ENCODE data around the gene GAPVD1. TPM values are rescaled to one million over a fixed set of nuclear protein-coding genes. Genes with fewer than 3 reads are reported as not detected.
"Not testable (repeated sequence)": the region's sequence is repeated elsewhere in the genome, so short reads cannot be mapped to it uniquely, and the experiment has no call there.

Gene GAPVD1
- total RNA-seq, 1 experiment from 2014 or later, result 33.3 TPM

DNA sequence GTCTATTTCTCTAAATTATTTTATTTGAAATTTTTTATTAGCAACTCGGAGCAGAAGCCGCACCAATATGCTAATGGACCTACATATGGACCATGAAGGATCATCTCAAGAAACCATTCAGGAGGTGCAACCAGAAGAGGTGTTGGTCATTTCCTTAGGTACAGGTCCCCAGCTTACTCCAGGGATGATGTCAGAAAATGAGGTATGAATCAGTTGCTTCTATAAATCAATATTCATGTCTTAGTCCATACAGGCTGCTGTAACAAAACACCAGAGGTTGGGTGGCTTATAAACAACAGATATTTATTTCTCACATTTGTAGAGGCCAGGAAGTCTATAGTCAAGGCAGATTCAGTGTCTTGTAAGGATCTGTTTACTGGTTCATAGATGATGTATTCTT is 50.8 kb downstream of the GAPVD1 start (continued):
- TF ChIP-seq, protein P1, sequence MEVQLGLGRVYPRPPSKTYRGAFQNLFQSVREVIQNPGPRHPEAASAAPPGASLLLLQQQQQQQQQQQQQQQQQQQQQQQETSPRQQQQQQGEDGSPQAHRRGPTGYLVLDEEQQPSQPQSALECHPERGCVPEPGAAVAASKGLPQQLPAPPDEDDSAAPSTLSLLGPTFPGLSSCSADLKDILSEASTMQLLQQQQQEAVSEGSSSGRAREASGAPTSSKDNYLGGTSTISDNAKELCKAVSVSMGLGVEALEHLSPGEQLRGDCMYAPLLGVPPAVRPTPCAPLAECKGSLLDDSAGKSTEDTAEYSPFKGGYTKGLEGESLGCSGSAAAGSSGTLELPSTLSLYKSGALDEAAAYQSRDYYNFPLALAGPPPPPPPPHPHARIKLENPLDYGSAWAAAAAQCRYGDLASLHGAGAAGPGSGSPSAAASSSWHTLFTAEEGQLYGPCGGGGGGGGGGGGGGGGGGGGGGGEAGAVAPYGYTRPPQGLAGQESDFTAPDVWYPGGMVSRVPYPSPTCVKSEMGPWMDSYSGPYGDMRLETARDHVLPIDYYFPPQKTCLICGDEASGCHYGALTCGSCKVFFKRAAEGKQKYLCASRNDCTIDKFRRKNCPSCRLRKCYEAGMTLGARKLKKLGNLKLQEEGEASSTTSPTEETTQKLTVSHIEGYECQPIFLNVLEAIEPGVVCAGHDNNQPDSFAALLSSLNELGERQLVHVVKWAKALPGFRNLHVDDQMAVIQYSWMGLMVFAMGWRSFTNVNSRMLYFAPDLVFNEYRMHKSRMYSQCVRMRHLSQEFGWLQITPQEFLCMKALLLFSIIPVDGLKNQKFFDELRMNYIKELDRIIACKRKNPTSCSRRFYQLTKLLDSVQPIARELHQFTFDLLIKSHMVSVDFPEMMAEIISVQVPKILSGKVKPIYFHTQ (CRISPR knock-in tag; IDR thresholded peaks at IDR 0.05), result no peak
- TF ChIP-seq, protein P2, sequence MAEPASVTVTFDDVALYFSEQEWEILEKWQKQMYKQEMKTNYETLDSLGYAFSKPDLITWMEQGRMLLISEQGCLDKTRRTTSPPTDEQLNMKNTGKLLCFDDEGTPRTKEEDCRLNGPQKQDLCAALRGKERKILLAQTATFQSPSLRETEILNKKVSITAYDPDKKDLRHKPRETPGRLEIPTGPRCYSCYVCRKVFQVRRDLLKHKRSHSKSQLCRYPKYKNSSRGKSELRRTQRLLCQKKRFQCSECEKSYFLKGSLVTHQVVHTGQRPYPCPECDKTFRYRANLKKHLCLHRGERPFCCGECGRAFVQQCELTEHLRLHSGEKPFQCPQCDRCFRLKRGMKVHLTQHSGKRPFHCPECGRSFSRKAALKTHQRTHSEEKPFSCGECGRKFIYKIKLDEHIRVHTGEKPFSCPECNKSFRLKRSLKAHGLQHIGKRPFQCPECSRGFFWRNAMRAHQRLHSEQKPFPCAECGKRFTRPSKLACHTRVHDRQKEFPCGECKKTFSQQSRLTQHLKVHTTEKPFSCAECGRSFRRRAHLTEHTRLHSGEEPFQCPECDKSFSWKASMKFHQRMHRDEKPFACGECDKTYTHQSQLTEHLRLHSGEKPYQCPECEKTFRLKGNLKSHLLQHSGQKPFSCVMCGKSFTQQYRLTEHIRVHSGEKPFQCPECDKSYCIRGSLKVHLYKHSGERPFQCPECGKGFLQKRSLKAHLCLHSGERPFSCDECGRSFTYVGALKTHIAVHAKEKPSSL (CRISPR knock-in tag; conservative IDR thresholded peaks at IDR 0.05), result no peak
- TF ChIP-seq CBFB (CRISPR knock-in tag; IDR thresholded peaks at IDR 0.05; ENCODE audit: low read depth) (no peak), EMX1 (CRISPR knock-in tag; IDR thresholded peaks at IDR 0.05) (no peak)

DNA sequence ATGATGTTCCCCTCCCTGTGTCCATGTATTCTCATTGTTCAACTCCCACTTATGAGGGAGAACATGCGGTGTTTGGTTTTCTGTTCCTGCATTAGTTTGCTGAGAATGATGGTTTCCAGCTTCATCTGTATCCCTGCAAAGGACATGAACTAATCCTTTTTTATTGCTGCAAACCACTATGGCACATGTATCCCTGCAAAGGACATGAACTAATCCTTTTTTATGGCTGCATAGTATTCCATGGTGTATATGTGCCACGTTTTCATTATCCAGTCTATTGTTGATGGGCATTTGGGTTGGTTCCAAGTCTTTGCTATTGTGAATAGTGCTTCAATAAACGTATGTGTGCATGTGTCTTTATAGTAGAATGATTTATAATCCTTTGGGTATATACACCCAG is 54.7 kb downstream of the GAPVD1 start:
- H3K4me1 Mint-ChIP-seq; H3K27me3 Mint-ChIP-seq (ENCODE audit: low read depth); POLR2A ChIA-PET; DNase-seq (ENCODE audit: low spot score); H3K27ac Mint-ChIP-seq; ATAC-seq; H3K4me3 Mint-ChIP-seq; H3K9me3 Mint-ChIP-seq: not testable (repeated sequence)
- CTCF ChIA-PET, result interaction anchor here (0.6 kb wide), 1 partner anchor 749 kb away, joined by 6 read pairs; no protein-coding TSS in a partner anchor
- H3K36me3 Mint-ChIP-seq, result peaks cover 52% of the 10 kb centered on the region

DNA sequence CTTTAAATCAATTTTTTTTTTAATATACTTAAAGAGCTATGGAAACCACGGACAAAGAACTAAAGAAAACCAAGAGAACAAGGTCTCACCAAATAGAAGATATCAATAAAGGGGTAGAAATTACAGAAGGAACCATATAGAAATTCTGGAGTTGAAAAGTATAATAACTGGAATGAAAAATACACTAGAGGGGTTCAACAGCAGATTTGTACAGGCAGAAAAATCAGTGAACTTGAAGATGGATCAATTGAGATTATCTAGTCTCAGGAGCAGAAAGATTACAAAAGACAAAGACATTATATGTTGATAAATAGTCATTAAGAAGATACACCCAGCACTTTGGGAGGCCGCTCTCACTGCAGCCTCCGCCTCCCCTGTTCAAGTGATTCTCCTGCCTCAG is 56.1 kb downstream of the GAPVD1 start:
- no peak for ATAC-seq
- Mint-ChIP-seq H3K36me3 (peaks cover 47% of the 10 kb centered on the region), H3K27me3 (ENCODE audit: low read depth) (no peaks in the 10 kb centered on the region), H3K9me3 (peaks cover 9% of the 10 kb centered on the region), H3K4me1 (0 out of 2 replicates have a peak, but pooled peaks cover 3% of the 10 kb centered on the region), H3K4me3 (no peak overlapping the region), H3K27ac (no peak overlapping the region)
- TF ChIP-seq ZNF416 (CRISPR knock-in tag; IDR thresholded peaks at IDR 0.05), result no peak
- TF ChIP-seq, protein P3, sequence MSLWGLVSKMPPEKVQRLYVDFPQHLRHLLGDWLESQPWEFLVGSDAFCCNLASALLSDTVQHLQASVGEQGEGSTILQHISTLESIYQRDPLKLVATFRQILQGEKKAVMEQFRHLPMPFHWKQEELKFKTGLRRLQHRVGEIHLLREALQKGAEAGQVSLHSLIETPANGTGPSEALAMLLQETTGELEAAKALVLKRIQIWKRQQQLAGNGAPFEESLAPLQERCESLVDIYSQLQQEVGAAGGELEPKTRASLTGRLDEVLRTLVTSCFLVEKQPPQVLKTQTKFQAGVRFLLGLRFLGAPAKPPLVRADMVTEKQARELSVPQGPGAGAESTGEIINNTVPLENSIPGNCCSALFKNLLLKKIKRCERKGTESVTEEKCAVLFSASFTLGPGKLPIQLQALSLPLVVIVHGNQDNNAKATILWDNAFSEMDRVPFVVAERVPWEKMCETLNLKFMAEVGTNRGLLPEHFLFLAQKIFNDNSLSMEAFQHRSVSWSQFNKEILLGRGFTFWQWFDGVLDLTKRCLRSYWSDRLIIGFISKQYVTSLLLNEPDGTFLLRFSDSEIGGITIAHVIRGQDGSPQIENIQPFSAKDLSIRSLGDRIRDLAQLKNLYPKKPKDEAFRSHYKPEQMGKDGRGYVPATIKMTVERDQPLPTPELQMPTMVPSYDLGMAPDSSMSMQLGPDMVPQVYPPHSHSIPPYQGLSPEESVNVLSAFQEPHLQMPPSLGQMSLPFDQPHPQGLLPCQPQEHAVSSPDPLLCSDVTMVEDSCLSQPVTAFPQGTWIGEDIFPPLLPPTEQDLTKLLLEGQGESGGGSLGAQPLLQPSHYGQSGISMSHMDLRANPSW (CRISPR knock-in tag; conservative IDR thresholded peaks at IDR 0.05; ENCODE audit: low read depth), result no peak
- no peak for TF ChIP-seq RELA (CRISPR knock-in tag; IDR thresholded peaks at IDR 0.05; ENCODE audit: borderline replicate concordance)
- TF ChIP-seq, protein P4, sequence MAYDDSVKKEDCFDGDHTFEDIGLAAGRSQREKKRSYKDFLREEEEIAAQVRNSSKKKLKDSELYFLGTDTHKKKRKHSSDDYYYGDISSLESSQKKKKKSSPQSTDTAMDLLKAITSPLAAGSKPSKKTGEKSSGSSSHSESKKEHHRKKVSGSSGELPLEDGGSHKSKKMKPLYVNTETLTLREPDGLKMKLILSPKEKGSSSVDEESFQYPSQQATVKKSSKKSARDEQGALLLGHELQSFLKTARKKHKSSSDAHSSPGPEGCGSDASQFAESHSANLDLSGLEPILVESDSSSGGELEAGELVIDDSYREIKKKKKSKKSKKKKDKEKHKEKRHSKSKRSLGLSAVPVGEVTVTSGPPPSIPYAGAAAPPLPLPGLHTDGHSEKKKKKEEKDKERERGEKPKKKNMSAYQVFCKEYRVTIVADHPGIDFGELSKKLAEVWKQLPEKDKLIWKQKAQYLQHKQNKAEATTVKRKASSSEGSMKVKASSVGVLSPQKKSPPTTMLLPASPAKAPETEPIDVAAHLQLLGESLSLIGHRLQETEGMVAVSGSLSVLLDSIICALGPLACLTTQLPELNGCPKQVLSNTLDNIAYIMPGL (CRISPR knock-in tag; IDR thresholded peaks at IDR 0.05), result no peak
- no peak for TF ChIP-seq CBFB (CRISPR knock-in tag; IDR thresholded peaks at IDR 0.05; ENCODE audit: low read depth)
- TF ChIP-seq, protein P5, sequence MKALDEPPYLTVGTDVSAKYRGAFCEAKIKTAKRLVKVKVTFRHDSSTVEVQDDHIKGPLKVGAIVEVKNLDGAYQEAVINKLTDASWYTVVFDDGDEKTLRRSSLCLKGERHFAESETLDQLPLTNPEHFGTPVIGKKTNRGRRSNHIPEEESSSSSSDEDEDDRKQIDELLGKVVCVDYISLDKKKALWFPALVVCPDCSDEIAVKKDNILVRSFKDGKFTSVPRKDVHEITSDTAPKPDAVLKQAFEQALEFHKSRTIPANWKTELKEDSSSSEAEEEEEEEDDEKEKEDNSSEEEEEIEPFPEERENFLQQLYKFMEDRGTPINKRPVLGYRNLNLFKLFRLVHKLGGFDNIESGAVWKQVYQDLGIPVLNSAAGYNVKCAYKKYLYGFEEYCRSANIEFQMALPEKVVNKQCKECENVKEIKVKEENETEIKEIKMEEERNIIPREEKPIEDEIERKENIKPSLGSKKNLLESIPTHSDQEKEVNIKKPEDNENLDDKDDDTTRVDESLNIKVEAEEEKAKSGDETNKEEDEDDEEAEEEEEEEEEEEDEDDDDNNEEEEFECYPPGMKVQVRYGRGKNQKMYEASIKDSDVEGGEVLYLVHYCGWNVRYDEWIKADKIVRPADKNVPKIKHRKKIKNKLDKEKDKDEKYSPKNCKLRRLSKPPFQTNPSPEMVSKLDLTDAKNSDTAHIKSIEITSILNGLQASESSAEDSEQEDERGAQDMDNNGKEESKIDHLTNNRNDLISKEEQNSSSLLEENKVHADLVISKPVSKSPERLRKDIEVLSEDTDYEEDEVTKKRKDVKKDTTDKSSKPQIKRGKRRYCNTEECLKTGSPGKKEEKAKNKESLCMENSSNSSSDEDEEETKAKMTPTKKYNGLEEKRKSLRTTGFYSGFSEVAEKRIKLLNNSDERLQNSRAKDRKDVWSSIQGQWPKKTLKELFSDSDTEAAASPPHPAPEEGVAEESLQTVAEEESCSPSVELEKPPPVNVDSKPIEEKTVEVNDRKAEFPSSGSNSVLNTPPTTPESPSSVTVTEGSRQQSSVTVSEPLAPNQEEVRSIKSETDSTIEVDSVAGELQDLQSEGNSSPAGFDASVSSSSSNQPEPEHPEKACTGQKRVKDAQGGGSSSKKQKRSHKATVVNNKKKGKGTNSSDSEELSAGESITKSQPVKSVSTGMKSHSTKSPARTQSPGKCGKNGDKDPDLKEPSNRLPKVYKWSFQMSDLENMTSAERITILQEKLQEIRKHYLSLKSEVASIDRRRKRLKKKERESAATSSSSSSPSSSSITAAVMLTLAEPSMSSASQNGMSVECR (CRISPR knock-in tag; IDR thresholded peaks at IDR 0.05; ENCODE audit: borderline replicate concordance), result no peak
- TF ChIP-seq NR2C2 (CRISPR knock-in tag; IDR thresholded peaks at IDR 0.05), result no peak
- POLR2A ChIA-PET, result no interaction called here
- no peak for DNase-seq (ENCODE audit: low spot score)
- CTCF ChIA-PET, result no interaction called here
